ENCODE results near the gene FAM228B.
"Not testable (repeated sequence)": the region's sequence is repeated elsewhere in the genome, so short reads cannot be mapped to it uniquely, and the experiment has no call there.

FAM228B gene

DNA sequence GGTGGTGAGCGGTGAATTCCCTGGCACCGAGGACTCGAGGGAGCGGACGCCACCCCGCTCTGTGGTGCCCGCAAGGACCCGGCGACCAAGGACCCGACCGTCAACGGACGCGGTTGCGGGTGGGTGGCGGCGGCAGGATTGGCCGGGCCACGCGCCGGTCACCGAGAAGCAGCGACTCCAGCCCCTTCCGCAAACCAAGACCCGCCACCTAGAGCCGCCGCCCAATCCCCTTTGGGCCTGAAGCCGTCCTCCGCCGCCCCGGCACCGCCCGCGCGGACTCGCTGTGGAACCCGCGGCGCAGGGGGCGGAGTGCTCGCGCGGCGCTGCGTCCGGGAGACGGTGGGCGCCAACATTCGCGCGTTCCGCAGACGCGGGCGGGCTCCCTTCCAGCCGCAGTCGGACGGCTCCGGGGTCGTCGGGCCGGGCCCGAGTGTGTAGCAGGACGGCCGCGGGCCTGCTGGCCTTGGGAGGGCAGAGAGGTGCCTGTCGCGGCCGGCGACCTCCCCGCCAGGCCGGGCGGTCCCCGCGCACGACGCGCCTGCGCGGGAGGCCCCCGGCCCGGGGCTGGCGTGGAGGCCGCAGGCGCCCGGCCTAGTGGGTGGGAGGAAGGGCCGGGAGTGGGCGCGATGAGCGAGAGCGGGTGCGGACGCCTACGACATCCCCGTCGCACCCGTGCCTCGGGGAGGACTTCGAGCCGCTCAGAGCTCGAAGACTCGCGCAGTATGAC is at the start of gene FAM228B, which contains the start of gene PFN4:
TSS of gene FAM228B (plus strand) at position 275 of the 727 bp plus-strand sequence. CDS start 893 bp downstream, outside the sequence.
TSS of gene PFN4 (minus strand) at position 140 of the 727 bp plus-strand sequence. CDS start 799 bp downstream, outside the sequence.
- DNase-seq: peak; percentile 72 to 80

DNA sequence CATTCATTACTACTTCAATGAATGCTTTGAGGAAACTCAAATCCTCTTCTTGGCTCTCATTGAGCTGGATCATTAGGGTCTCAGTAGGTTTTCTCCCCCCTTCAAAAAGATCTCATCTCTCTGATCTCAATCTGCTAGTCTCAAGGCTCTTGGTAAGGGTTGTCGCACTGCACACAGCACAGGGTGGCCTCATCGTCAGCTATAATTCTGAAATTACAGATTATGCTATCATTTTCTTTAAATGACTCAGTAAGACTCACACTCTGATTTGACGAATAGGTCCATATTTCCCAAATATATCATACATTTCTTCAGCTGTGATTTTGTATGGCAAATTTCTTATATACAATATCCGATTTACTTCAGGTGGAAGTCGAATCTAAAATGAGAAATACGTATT is 49.5 kb upstream of the FAM228B start:
- peak in 1 of 2 experiments; percentile 9 for DNase-seq

DNA sequence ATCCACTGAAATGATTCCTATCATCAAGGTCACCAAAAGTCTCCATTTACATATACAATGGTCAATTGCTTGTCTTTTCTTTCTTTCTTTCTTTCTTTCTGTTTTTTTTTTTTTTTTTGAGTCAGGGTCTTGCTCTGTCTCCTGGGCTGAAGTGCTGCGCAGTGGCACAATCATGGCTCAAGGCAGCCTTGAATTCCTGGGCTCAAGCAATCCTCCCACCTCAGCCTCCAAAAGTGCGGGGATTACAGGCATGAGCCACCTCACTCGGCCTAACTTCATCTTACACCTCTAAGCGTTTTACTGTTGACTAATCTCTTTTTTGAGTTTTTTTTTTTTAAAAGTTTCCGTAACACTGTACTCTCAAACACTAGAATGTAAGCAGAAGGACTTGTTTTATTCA is 48.0 kb upstream of the FAM228B start:
- DNase-seq: no peak

DNA sequence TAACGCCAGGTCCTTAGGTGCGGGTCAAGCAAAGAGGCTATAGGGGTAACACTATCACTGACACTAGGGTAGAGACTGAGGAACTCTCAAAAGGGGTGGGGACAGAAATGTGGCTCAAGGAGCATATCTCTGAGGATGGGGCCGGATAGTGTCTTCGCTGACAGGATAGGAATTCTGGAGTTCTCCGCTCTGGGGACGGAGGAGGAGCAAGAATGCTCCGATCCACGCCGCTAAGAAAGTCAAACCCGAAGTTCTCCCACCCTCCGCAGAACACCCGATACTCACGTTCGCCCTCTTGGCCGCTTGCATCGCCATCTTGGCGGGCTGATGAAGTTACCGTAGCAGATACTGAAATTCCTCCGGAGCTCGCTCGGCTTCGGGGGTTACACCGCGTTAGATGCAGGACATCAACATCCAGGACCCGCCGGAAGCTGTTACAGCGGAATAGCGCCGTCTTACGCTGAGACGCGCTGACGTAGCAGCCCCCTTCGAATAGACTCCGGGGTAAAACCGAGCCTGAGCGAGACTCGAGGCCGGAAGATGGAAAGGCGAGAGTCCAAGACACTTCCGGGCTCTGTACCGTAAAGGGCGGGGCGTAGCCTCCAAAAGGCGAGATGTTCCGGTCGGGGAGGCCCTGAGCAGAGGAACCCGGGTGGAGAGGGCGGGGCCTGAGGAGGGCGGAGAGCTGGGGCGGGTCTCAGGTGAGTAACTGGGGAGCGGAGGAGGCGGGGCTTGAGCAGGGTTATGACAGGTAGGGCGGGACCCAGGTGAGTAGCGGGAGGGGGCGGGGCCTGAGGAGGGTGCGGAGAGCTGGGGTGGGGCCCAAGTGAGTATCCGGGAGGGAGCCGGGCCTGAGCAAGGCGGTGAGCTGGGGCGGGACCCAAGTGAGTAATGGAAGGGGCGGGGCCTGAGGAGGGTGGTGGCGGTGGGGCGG is 47.1 kb upstream of the FAM228B start, which contains the start of gene SF3B6:
TSS of gene SF3B6 (minus strand) at position 412 of the 934 bp plus-strand sequence. CDS start at position 315, 97 bp downstream.
- peak; percentile 100 for DNase-seq

GRCh38 chr2:24076849-24077534 is 46.3 kb upstream of the FAM228B start:
- no peak for DNase-seq

GRCh38 chr2:24077535-24077877 is 45.8 kb upstream of the FAM228B start:
- DNase-seq: no peak

DNA sequence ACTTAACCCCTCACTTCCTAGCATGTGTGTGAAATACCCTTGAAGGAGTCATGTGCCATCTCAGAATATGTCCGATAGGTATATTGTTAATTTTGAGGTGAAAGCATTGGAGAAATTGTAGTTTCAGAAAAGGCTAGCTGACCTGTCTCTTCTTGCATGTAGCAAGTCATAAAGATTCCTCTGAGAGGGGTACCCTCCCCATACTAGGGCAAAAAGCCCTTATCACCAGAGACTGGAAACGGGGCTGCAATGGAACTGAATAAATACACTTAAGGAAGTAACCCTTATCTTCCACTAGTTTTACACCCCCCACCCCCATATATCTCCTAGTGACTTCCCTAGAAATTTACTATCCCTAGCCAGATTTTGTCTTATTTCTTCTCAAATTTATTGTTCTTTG is 45.4 kb upstream of the FAM228B start:
- DNase-seq: no peak

DNA sequence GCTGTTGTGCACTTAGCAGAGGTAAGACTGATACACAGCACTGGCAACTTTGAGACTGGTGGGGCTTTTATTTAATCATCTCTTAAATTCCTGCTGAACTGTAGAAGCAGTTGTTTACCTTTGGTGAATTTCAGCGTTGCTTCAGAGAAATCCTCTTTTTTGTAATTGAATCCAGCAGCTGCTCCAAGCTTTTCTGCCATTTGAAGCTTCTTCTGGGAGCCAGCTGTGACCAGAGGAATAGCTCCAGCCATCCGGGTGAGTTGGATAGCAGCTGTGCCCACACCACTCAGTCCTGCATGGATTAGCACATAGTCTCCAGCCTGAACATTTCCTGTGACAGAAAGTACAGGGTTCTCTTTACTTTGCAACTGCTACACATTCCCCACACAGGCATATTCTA is 42.6 kb upstream of the FAM228B start:
- no peak for DNase-seq

DNA sequence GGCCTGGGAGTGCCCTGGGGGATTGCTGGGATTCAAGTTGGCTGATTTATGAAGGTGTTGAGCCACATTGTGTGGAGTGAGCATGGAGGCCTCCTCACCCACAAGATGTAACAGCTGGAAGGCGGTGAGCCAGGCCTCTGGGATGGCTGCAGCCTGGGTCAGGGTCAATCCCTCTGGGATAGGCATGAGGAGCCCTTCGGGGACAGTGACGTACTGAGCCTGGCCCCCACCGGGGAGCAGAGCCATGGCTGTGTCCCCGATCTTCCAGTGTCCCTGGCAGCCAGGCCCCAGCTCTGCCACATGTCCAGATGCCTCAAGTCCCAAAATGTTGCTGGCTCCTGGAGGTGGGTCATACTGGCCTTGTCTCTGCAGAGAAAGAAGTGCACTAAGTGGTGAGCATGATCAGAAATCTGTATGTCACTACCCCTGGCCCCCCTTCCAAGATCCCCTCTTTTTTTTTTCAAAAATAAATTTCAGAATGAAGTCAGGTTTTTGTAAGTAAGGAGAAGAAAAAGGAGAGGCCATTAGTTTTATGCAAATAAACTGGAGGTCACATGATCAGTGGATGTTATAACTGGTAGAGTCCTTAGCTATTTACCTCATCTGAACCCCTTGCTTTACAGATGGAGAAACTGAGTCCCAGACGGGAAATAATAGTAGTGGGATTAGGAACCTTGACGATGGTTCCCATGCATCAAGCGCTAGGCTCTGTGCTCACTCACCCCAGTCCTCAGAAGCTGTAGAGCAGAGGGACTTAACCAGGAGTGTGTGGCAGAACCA is 40.3 kb upstream of the FAM228B start:
- no peak for DNase-seq

DNA sequence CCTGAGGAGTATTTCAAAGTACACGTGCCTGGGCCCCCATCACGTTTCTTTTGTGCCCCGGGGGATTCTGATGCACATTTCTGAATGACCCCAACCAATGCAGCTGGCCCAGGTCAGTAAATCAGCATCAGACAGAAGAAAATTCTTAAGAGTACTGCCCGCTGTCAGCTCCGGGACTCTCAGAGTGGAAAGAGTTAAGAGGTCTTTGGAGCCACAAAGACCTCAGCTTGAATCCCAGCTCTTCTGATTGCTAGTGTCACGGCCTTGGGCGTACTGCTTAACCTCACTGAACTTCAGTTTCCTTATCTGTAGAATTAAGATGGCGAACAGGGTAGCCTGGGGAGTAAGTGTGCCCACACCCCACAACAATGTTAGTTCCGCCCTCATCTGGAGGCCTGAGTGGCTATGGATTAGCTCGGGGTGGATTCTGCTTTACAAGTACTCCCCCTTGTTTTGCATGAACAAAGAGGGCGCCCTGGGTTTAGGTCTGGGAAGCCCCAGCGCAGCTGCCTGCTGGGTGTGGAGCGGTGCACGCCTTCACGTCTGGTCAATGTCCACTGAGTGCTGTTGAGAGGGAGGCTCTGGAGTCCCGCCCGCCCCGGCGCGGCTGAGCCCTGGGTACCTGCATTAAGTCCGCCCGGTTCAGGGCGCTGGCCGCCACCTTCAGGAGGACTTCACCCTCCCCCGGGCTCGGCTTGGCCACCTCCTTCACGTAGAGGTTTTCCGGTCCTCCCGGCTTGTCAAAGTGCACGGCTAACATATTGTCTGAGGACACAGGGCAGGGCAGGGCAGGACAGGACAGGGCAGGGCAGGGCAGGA is 39.5 kb upstream of the FAM228B start:
- DNase-seq: no peak

DNA sequence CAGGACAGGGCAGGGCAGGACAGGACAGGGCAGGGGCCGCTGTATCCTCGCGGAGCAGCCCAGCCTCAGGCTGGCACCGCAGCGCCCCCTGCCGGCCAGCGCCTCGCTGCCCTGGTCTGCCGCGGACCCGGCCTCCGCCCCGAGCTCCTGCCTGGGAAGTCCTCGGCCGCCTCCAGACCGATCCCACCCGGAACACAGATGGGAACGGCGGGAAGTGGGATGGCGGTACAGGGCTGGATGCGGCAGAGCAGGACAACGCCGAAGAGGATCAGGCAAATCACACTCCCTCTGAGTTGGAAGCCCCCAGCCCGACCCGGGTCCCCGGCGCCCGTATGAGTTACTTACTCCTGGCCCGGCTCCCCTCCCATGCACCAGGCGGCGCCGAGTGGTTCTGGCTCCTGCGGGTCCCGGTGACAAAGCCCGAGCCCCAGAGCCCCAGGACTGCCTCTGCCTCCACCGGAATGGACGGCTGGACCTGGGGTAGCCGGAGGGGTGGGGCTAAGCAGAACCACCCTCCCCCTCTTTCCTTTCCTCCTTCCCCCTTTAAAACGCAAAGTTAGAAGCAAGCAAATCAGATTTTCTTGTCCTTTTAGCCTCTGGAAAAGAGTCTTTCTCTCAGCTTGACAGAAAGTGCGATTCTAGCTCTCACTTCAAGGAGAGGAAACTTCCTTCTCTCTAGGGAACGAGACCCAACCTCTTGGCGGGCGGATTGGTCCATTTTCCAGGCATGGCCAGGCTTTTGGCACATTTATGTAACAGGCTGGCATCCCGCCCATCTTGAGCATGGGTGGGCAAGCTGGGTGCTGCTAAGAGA is 38.7 kb upstream of the FAM228B start, which contains the start of gene TP53I3:
TSS of gene TP53I3 (minus strand) at position 449 of the 814 bp plus-strand sequence. CDS start 508 bp downstream, outside the sequence.
- DNase-seq: peak; percentile 87 to 89

GRCh38 chr2:24085200-24085489 is 38.1 kb upstream of the FAM228B start:
- no peak for DNase-seq

DNA sequence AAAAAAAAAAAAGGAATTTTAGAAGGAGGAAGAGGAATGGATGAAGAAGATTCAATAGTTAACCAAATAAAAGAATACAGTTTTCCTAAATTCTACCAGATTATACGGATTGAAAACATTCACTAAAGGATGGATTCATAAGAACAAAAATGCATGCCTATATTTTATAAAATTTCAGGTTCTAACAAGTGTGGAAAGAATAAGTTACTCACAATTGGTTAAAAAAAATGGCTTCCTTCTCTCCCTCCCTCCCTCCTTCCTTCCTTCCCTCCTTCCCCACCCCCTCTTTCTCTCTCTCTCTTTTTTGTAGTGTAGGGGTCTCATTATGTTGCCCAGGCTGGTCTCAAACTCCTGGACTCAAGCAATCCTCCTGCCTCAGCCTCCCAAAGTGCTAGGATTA is 37.0 kb upstream of the FAM228B start:
- DNase-seq: no peak

- DNase-seq: no peak
Measured at GRCh38 chr2:24087032-24087431, 36.2 kb upstream of the FAM228B start.

DNA sequence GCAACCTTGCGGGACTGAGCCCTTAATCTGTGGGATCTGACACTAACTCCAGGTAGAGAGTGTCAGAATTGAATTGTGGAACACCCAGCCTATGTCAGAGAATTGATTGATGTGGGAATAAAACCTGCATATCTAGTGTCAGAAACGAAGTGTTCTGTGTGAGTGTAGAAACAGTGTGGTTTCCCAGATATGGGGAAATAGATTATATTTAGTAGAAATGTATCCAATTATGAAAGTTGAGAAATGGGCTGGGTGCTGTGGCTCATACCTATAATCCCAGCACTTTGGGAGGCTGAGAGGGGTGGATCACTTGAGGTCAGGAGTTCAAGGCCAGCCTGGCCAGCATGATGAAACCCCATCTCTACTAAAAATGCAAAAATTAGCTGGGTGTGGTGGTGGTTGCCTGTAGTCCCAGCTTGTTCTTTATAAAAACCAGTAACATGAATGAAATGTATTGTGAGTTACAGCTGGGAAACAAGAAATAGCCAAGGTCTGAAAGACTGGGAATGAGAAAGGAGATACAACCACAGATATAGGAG is 34.4 kb upstream of the FAM228B start:
- no peak for DNase-seq

DNA sequence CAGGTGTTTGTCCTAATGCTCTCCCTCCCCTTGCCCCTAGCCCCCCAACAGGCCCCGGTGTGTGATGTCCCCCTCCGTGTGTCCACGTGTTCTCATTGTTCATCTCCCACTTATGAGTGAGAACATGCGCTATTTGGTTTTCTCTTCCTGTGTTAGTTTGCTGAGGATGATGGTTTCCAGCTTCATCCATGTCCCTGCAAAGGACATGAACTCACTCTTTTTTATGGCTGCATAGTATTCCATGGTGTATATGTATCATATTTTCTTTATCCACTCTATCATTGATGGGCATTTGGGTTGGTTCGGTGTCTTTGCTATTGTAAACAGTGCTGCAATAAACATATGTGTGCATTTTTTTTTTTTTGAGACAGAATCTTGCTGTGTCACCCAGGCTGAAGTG is 30.0 kb upstream of the FAM228B start:
- DNase-seq: not testable (repeated sequence)

DNA sequence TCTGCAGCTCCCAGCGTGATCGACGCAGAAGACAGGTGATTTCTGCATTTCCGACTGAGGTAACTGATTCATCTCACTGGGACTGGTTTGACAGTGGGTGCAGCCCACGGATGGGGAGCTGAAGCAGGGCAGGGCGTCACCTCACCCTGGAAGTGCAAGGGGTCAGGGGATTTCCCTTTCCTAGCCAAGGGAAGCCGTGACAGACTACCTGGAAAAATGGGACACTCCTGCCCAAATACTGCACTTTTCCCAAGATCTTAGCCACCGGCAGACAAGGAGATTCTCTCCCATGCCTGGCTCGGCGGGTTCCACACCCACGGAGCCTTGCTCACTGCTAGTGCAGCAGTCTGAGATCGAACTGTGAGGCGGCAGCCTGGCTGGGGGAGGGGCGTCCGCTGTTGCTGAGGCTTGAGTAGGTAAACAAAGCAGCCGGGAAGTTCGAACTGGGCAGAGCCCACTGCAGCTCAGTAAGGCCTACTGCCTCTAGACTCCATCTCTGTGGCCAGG is 28.0 kb upstream of the FAM228B start:
- not testable (repeated sequence) for DNase-seq

DNA sequence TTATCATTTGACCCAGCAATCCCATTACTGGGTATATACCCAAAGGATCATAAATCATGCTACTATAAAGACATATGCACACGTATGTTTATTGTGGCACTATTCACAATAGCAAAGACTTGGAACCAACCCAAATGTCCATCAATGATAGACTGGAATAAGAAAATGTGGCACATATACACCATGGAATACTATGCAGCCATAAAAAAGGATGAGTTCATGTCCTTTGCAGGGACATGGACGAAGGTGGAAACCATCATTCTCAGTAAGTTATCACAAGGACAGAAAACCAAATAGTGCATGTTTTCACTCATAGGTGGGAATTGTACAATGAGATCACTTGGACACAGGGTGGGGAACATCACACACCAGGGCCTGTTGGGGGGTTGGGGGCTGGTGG is 22.5 kb upstream of the FAM228B start:
- DNase-seq: not testable (repeated sequence)

- no peak for DNase-seq
Measured at GRCh38 chr2:24101992-24102391, 21.3 kb upstream of the FAM228B start.

DNA sequence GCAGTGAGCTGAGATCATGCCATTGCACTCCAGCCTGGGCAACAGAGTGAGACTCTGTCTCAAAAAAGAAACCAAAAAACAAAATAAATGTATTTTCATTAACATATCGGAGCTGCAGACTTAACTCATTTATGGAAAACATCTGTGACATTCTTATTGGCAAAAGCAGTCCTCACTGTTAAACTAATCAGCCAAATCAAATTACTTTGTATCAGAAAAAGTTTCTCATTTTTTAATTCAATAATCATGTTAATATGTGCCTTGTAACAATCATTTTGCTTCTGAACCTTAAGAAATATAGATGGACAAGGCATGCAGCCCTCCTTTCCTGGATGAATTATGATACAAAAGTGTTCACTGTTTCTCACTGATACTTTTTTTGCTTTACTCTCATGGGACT is 20.6 kb upstream of the FAM228B start:
- DNase-seq: no peak

All from activated CD4-positive, alpha-beta T cell treated with anti-CD3 and anti-CD28 coated beads, Interleukin-2, amount 50 U/mL, for 48 hours (primary cell).